GM23248 (cell line): Measurements from ENCODE around the gene TGM1. TPM values are rescaled to one million over a fixed set of nuclear protein-coding genes. Genes with fewer than 3 reads are reported as not detected.

Experiments
- DNase-seq: peaks from one replicate; pipeline ENCODE4 v3.0.0-alpha.2; 2015
- H2AFZ ChIP-seq: fragments of 200-600 bp; sonication (generic); 2 replicates; pipeline ENCODE4 v1.6.1; 2016; ENCODE audit warnings: antibody characterized with exemption
- H3F3A ChIP-seq: fragments of 200-600 bp; sonication (generic); 2 replicates; pipeline ENCODE4 v1.6.1; 2016; ENCODE audit warnings: mild to moderate bottlenecking, antibody characterized with exemption, mixed run types; ENCODE audit not compliant: insufficient read depth
- H3K27ac ChIP-seq: fragments of 200-600 bp; sonication (generic); 2 replicates; pipeline ENCODE4 v1.5.1; 2016; ENCODE audit warnings: mild to moderate bottlenecking
- H3K27me3 ChIP-seq: fragments of 200-600 bp; sonication (generic); replicated peaks from 2 replicates; pipeline ENCODE4 v1.6.1; 2016; ENCODE audit warnings: mild to moderate bottlenecking; ENCODE audit not compliant: insufficient read depth
- H3K36me3 ChIP-seq: fragments of 200-600 bp; sonication (generic); 2 replicates; pipeline ENCODE4 v1.6.1; 2016; ENCODE audit warnings: low read depth, mild to moderate bottlenecking
- H3K4me1 ChIP-seq: fragments of 200-600 bp; sonication (generic); 2 replicates; pipeline ENCODE4 v1.6.1; 2016; ENCODE audit warnings: mild to moderate bottlenecking; ENCODE audit not compliant: insufficient read depth
- H3K4me2 ChIP-seq: fragments of 200-600 bp; sonication (generic); one replicate; pipeline ENCODE4 v1.6.1; 2016; ENCODE audit warnings: mild to moderate bottlenecking; ENCODE audit not compliant: unreplicated experiment
- H3K4me3 ChIP-seq: fragments of 200-600 bp; sonication (generic); 2 replicates; pipeline ENCODE4 v1.5.1; 2016; ENCODE audit warnings: mild to moderate bottlenecking
- H3K79me2 ChIP-seq: fragments of 200-600 bp; sonication (generic); 2 replicates; pipeline ENCODE4 v1.6.1; 2016; ENCODE audit warnings: mild to moderate bottlenecking; ENCODE audit not compliant: insufficient read depth
- H3K9ac ChIP-seq: fragments of 200-600 bp; sonication (generic); 2 replicates; pipeline ENCODE4 v1.6.1; 2016; ENCODE audit warnings: mild to moderate bottlenecking
- H3K9me2 ChIP-seq: fragments of 200-600 bp; sonication (generic); 2 replicates; pipeline ENCODE4 v1.6.1; 2016; ENCODE audit warnings: mixed run types, mild to moderate bottlenecking, moderate library complexity; ENCODE audit not compliant: insufficient read depth
- H3K9me3 ChIP-seq: fragments of 200-600 bp; sonication (generic); one replicate; pipeline ENCODE4 v1.6.1; 2017; ENCODE audit warnings: low read depth
- H4K20me1 ChIP-seq: fragments of 200-600 bp; sonication (generic); 2 replicates; pipeline ENCODE4 v1.6.0; 2016; ENCODE audit not compliant: insufficient read depth
- EZH2 ChIP-seq: fragments of 200-600 bp; sonication (generic); IDR thresholded peaks from 2 replicates; pipeline ENCODE4 v1.6.1; 2018; ENCODE audit warnings: antibody characterized with exemption, mild to moderate bottlenecking; ENCODE audit not compliant: insufficient read depth, poor library complexity, severe bottlenecking
- EZH2phosphoT487 ChIP-seq: fragments of 200-600 bp; sonication (generic); IDR thresholded peaks from 2 replicates; pipeline ENCODE4 v1.6.1; 2018; ENCODE audit warnings: antibody characterized with exemption, moderate library complexity, mild to moderate bottlenecking, low read depth; ENCODE audit not compliant: insufficient read depth
- WGBS, 2 experiments: methylation state at CpG; one replicate each; pipeline ENCODE4 v1.1.6; 2015 to 2017; ENCODE audit warnings: low lambda C conversion rate in 2 of 2, low coverage in 1 of 2; ENCODE audit errors: missing lambda C conversion rate in 2 of 2; 5-methylcytosine and 5-hydroxymethylcytosine counted together
- in situ Hi-C: fragments of 300-500 bp; cut with MboI; formaldehyde crosslinking; loops from 2 replicates; pipeline ENCODE4 v1.15.0; 2020
- polyA plus RNA-seq: library from polyadenylated mRNA; unstranded; fragments of >200 nt; fragmentation: Nextera tagmentation; extraction: Ambion mirVana; gene quantifications from 2 replicates; pipeline ENCODE4 v1.2.1, GENCODE V29; 2016
- total RNA-seq: library from RNA; depleted of rRNA; stranded (reverse); fragments of >200 nt; shearing (Covaris generic); gene quantifications from 2 replicates; pipeline ENCODE4 v1.2.3, GENCODE V29; 2014

Gene TGM1
- total and polyA plus RNA-seq, 2 experiments from 2014 or later: 0.34 to 1.3 TPM

DNA sequence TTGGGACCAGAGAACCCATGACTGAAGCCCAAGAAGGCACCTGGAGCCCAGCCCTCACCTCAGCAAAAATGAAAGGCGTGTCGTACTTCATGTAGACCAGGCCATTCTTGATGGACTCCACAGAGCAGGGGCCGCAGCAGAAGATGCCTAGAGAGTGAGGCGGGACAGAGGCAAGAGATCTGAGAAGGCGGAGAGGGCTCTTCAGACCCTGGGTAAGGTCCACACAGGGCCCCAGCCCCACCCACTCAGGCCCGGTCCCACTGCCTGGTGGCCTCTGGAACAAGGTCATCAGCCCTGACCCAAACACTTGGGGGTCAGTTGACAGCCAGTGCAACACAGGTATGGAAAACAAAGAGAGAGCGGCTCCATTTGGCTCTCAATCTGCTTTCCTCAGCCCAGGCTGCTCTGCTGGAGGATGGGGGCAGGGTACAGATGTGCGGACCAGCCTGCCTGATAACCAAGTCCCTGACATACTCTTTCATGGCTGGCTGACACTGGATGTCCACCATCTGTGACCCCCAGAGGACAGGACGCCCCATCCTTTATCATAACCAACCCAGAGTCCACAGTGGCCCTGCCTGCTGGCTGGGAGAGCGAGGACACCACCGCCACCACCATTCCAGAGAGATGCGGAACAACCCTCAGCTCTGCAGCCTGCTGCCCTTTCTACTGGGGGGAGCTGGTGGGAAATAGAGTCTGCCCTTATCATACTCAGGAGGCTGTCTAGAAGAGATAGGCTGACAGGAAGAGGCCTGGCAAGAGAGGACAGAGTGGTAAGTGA is 6.9 kb downstream of the TGM1 start:
- TF ChIP-seq EZH2: no peak
- TF ChIP-seq EZH2phosphoT487: no peak
- Histone ChIP-seq H3K27me3 (no peaks in the 10 kb centered on the region), H3K9ac (no peak overlapping the region), H3K4me1 (peaks cover 17% of the 10 kb centered on the region), H3K9me3 (no peaks in the 10 kb centered on the region), H4K20me1 (no peaks in the 10 kb centered on the region), H3K4me3 (no peak overlapping the region), H3K9me2 (no peaks in the 10 kb centered on the region), H3K27ac (no peak overlapping the region), H3K79me2 (no peaks in the 10 kb centered on the region), H3K36me3 (no peaks in the 10 kb centered on the region), H3F3A (peaks cover 13% of the 10 kb centered on the region; the same call in 1 of the 2 replicates), H2AFZ (no peak overlapping the region), H3K4me2 (no peak overlapping the region)
- in situ Hi-C loops: no loop called here
- DNase-seq: no peak
- WGBS, 2 experiments: 89 to 95% methylated on average over 11 to 12 of the region's 12 CpGs

- H4K20me1 ChIP-seq: no peaks in the 10 kb centered on the region
- no peak overlapping the region for H3K4me2 ChIP-seq
- H3F3A ChIP-seq: peaks cover 16% of the 10 kb centered on the region; the same call in 1 of the 2 replicates
- H3K9ac ChIP-seq: no peak overlapping the region
- H3K9me3 ChIP-seq: no peaks in the 10 kb centered on the region
- H2AFZ ChIP-seq: no peak overlapping the region
- H3K79me2 ChIP-seq: no peaks in the 10 kb centered on the region
- H3K9me2 ChIP-seq: no peaks in the 10 kb centered on the region
- in situ Hi-C loops: no loop called here
- TF ChIP-seq EZH2phosphoT487 (no peak), EZH2 (no peak)
- no peak overlapping the region for H3K4me3 ChIP-seq
- no peak overlapping the region for H3K27ac ChIP-seq
- DNase-seq: no peak
- WGBS, 2 experiments: 83 to 90% methylated on average over 8 of the region's 8 CpGs
- no peaks in the 10 kb centered on the region for H3K36me3 ChIP-seq
- H3K27me3 ChIP-seq: no peaks in the 10 kb centered on the region
- peaks cover 17% of the 10 kb centered on the region for H3K4me1 ChIP-seq
Observed at GRCh38 chr14:24255438-24255837, 7.5 kb downstream of the TGM1 start.

DNA sequence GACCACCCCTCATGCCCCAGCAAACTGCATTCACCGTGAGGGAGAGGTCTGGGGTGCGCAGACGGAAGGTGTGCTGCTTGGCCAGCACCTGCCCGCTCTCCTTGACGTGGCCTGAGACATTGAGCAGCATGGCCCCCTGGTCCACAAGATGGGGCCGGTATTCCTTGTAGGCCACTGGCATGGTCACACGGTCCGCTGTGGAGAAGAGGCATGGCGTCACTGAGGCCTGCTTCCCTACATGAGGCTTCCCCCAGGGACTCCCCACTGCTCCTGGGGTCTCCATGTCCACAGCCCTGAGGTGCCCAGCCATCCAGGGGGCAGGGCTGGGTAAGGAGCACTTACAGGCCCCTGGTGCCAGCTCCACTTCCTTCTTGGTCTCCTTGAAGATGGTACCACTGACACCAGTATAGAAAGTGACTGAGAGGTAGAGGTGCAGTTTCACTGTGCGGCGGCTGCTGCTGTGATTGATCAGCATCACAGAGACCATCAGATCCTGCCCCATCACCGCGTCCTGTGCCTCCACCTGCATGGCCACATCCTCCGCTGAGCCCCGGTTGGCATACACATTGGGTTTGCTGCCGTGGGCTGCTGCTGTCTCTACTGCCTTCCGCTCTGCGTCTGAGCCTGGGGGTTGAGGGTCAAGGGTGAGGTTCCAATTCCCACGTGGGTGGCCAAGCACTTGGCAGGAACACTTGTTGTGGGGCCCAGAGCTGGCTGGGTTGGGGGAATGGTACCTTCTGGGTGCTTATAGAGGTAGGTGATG is 8.2 kb downstream of the TGM1 start:
- no peak overlapping the region for H3K4me3 ChIP-seq
- 88 to 89% methylated on average over 19 of the region's 19 CpGs for WGBS, 2 experiments
- H3K9me2 ChIP-seq: no peaks in the 10 kb centered on the region
- in situ Hi-C loops: no loop called here
- no peak for TF ChIP-seq EZH2
- no peak for TF ChIP-seq EZH2phosphoT487
- no peaks in the 10 kb centered on the region for H3K27me3 ChIP-seq
- H3K9me3 ChIP-seq: no peaks in the 10 kb centered on the region
- H4K20me1 ChIP-seq: no peaks in the 10 kb centered on the region
- H3F3A ChIP-seq: peaks cover 16% of the 10 kb centered on the region; the same call in 1 of the 2 replicates
- H3K36me3 ChIP-seq: no peaks in the 10 kb centered on the region
- peaks cover 17% of the 10 kb centered on the region for H3K4me1 ChIP-seq
- H2AFZ ChIP-seq: no peak overlapping the region
- H3K27ac ChIP-seq: no peak overlapping the region
- no peak overlapping the region for H3K4me2 ChIP-seq
- no peaks in the 10 kb centered on the region for H3K79me2 ChIP-seq
- no peak overlapping the region for H3K9ac ChIP-seq
- DNase-seq: no peak

DNA sequence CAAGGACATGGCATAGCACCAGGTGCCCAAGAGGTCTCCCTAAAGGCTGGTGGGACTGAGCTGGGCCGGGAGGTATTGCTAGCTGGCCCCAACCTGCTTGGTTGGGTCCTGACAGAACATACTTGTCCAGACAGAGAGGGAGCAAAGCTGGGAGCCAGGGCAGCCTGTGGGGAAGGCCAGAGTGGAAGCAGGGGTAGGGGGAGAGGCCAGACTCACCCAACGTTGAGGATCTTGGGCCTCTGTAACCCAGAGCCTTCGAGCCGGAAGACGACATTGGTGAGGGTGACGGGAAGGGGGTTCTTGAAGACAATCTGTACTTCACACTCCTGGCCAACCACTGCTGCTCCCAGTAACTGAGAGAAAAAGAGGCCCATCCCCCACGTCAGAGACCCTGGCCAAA is 9.0 kb downstream of the TGM1 start:
- Histone ChIP-seq H3K9ac (no peak overlapping the region), H3K4me2 (no peak overlapping the region), H2AFZ (no peak overlapping the region), H3K27me3 (no peaks in the 10 kb centered on the region), H3K9me3 (no peaks in the 10 kb centered on the region), H4K20me1 (no peaks in the 10 kb centered on the region), H3K79me2 (no peaks in the 10 kb centered on the region), H3K4me3 (no peak overlapping the region), H3K36me3 (no peaks in the 10 kb centered on the region), H3K9me2 (no peaks in the 10 kb centered on the region), H3K4me1 (peaks cover 11% of the 10 kb centered on the region), H3K27ac (no peak overlapping the region), H3F3A (peaks cover 16% of the 10 kb centered on the region; the same call in 1 of the 2 replicates)
- DNase-seq: no peak
- no peak for TF ChIP-seq EZH2
- TF ChIP-seq EZH2phosphoT487: no peak
- in situ Hi-C loops: no loop called here
- WGBS, 2 experiments: 69 to 77% methylated on average over 7 of the region's 7 CpGs
